ENCODE results near the gene MRPL54.
"Not testable (repeated sequence)": the region's sequence is repeated elsewhere in the genome, so short reads cannot be mapped to it uniquely, and the experiment has no call there.

MRPL54 gene

GRCh38 chr19:3813473-3814392 is 51.3 kb downstream of the MRPL54 start:
- DNase-seq = no peak

GRCh38 chr19:3814648-3815047 is 52.2 kb downstream of the MRPL54 start:
- no peak for DNase-seq

- not testable (repeated sequence) for DNase-seq
Measured at GRCh38 chr19:3816148-3816547, 53.7 kb downstream of the MRPL54 start.

GRCh38 chr19:3816566-3817218 is 54.2 kb downstream of the MRPL54 start:
- no peak for DNase-seq
